Tibial artery (tissue), 4 donors: ENCODE results near the gene CCNDBP1.

Experiments
- DNase-seq, 2 donors: peaks; one replicate each; pipeline ENCODE4 v3.0.0-alpha.2; 2019
- H3K27ac ChIP-seq, 2 donors: fragments of 200-600 bp; sonication (generic) in 1 of 2; 1 replicate in 1 of 2; 2 replicates in 1 of 2; pipeline ENCODE4 v1.5.1; 2018 to 2019; ENCODE audit warnings: mild to moderate bottlenecking in 1 of 2
- H3K27me3 ChIP-seq, 2 donors: fragments of 200-600 bp; sonication (generic) in 1 of 2; one replicate each; pipeline versions ENCODE4 v1.5.1 to v1.6.0; 2016 to 2019
- H3K36me3 ChIP-seq, 3 donors: fragments of 200-600 bp; sonication (generic) in 2 of 3; one replicate each; pipeline ENCODE4 v1.5.1; 2016 to 2019; ENCODE audit warnings: mild to moderate bottlenecking in 2 of 3
- H3K4me1 ChIP-seq, 4 donors: fragments of 200-600 bp; sonication (generic) in 2 of 4; 1 replicate in 3 of 4; 2 replicates in 1 of 4; pipeline ENCODE4 v1.5.1; 2016 to 2019
- H3K4me3 ChIP-seq, 2 donors: fragments of 200-600 bp; sonication (generic) in 1 of 2; 1 replicate in 1 of 2; 2 replicates in 1 of 2; pipeline ENCODE4 v1.5.1; 2018 to 2019; ENCODE audit warnings: mild to moderate bottlenecking in 2 of 2
- H3K9me3 ChIP-seq, 3 donors: fragments of 200-600 bp; sonication (generic) in 1 of 3; one replicate each; pipeline ENCODE4 v1.5.1; 2016 to 2019
- CTCF ChIP-seq, 2 experiments: fragments of 200-600 bp in 1 of 2; fragments of 450-650 bp in 1 of 2; IDR thresholded peaks; one replicate each; pipeline ENCODE4 v1.5.1; 2017 to 2019; ENCODE audit warnings: antibody characterized with exemption in 2 of 2, mild to moderate bottlenecking in 1 of 2, moderate library complexity in 1 of 2
- intact Hi-C: fragments of 100-400 bp; cut with DNase I; formaldehyde crosslinking; loops from one replicate; pipeline ENCODE4 v1.15.0; 2023; ENCODE audit warnings: low total_unique reads

The CCNDBP1 gene

GRCh38 chr15:43210807-43211206 lies 25.6 kb downstream of the CCNDBP1 start:
- H3K27me3 ChIP-seq: peaks cover 0 to 18% of the 10 kb centered on the region in 2 donors
- no peaks in the 10 kb centered on the region for H3K9me3 ChIP-seq
- no peak overlapping the region for H3K27ac ChIP-seq
- DNase-seq: no peak
- intact Hi-C loops: no loop called here
- no peak overlapping the region for H3K4me3 ChIP-seq
- no peaks in the 10 kb centered on the region for H3K4me1 ChIP-seq
- no peak for TF ChIP-seq CTCF (IDR thresholded peaks at IDR 0.05)
- H3K36me3 ChIP-seq: no peaks in the 10 kb centered on the region

GRCh38 chr15:43211224-43211735 lies 26.1 kb downstream of the CCNDBP1 start:
- Histone ChIP-seq H3K27me3 (peaks cover 0 to 18% of the 10 kb centered on the region in 2 donors), H3K27ac (no peak overlapping the region), H3K36me3 (no peaks in the 10 kb centered on the region), H3K9me3 (no peaks in the 10 kb centered on the region), H3K4me3 (no peak overlapping the region), H3K4me1 (no peaks in the 10 kb centered on the region)
- intact Hi-C loops: no loop called here
- no peak for DNase-seq
- no peak for TF ChIP-seq CTCF (IDR thresholded peaks at IDR 0.05)

GRCh38 chr15:43212299-43212698 lies 27.1 kb downstream of the CCNDBP1 start:
- intact Hi-C loops: no loop called here

GRCh38 chr15:43212951-43213350 lies 27.7 kb downstream of the CCNDBP1 start:
- no peak for DNase-seq
- intact Hi-C loops: no loop called here
- Histone ChIP-seq H3K9me3 (no peaks in the 10 kb centered on the region), H3K36me3 (no peaks in the 10 kb centered on the region), H3K27me3 (peaks cover 0 to 18% of the 10 kb centered on the region in 2 donors), H3K4me1 (no peaks in the 10 kb centered on the region), H3K27ac (no peak overlapping the region), H3K4me3 (no peak overlapping the region)
- TF ChIP-seq CTCF (IDR thresholded peaks at IDR 0.05): no peak

More at GRCh38 chr15:43212299-43212698, 27.1 kb downstream of the CCNDBP1 start:
- no peak overlapping the region for H3K27ac ChIP-seq
- no peak overlapping the region for H3K4me3 ChIP-seq
- H3K9me3 ChIP-seq: no peaks in the 10 kb centered on the region
- H3K4me1 ChIP-seq: no peaks in the 10 kb centered on the region
- H3K27me3 ChIP-seq: peaks cover 0 to 18% of the 10 kb centered on the region in 2 donors
- no peak for DNase-seq
- no peaks in the 10 kb centered on the region for H3K36me3 ChIP-seq
- TF ChIP-seq CTCF (IDR thresholded peaks at IDR 0.05): no peak

GRCh38 chr15:43213466-43213865 lies 28.3 kb downstream of the CCNDBP1 start:
- no peaks in the 10 kb centered on the region for H3K4me1 ChIP-seq
- no peak for DNase-seq
- H3K27ac ChIP-seq: no peak overlapping the region
- TF ChIP-seq CTCF (IDR thresholded peaks at IDR 0.05): no peak
- peaks cover 0 to 23% of the 10 kb centered on the region in 2 donors for H3K27me3 ChIP-seq
- no peaks in the 10 kb centered on the region for H3K9me3 ChIP-seq
- no peak overlapping the region for H3K4me3 ChIP-seq
- intact Hi-C loops: no loop called here
- no peaks in the 10 kb centered on the region for H3K36me3 ChIP-seq

DNA sequence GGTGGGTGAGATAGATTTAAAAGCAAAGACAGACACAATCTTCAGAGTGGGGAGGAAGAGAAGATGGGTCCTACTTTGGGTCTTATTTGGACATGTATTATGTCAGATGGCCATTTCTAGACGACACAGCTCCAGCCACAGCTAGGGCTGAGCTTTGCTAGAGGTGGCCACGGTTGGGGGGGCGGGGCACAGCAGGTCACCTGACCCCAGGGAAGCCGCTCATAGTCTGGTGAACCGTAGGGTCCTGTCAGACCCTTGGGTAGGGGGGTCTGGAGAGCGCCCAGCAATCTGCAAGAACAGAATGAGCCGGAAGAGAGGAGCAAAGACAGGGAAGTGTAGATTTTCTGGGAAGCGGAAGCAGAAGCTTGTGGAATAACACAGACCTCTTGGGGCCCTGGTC lies 29.0 kb downstream of the CCNDBP1 start:
- TF ChIP-seq CTCF (IDR thresholded peaks at IDR 0.05): no peak
- Histone ChIP-seq H3K27me3 (peaks cover 0 to 25% of the 10 kb centered on the region in 2 donors), H3K4me3 (no peak overlapping the region), H3K9me3 (no peaks in the 10 kb centered on the region), H3K27ac (no peak overlapping the region), H3K36me3 (no peaks in the 10 kb centered on the region), H3K4me1 (no peaks in the 10 kb centered on the region)
- no peak for DNase-seq
- intact Hi-C loops: no loop called here
